IMR-90 (cell line): Measurements from ENCODE around the gene SSR2.

Source experiments
- BHLHE40 ChIP-seq: fragments of 150-350 bp; IDR thresholded peaks from 2 replicates; pipeline ENCODE4 v1.6.1; 2016; ENCODE audit warnings: mild to moderate bottlenecking, low read depth, low read length
- CHD1 ChIP-seq: IDR thresholded peaks from 2 replicates; pipeline ENCODE4 v1.6.1; 2012; ENCODE audit warnings: low read depth, low read length, improper control_type of control experiment
- CTCF ChIP-seq: conservative IDR thresholded peaks from 2 replicates; pipeline ENCODE4 v1.5.1; 2012; ENCODE audit warnings: mild to moderate bottlenecking, low read depth, low read length, improper control_type of control experiment
- MAFK ChIP-seq: IDR thresholded peaks from 2 replicates; pipeline ENCODE4 v1.6.1; 2012; ENCODE audit warnings: low read depth, low read length, improper control_type of control experiment
- MXI1 ChIP-seq: IDR thresholded peaks from 2 replicates; pipeline ENCODE4 v1.6.1; 2012; ENCODE audit warnings: low read depth, mild to moderate bottlenecking, low read length, moderate library complexity, borderline replicate concordance
- NFE2L2 ChIP-seq: fragments of 150-350 bp; IDR thresholded peaks from 2 replicates; pipeline ENCODE4 v1.6.1; 2016; ENCODE audit warnings: low read depth, mild to moderate bottlenecking, low read length
- POLR2A ChIP-seq: IDR thresholded peaks from 2 replicates; pipeline ENCODE4 v1.6.1; 2012; ENCODE audit warnings: mild to moderate bottlenecking, low read depth, low read length
- RAD21 ChIP-seq: IDR thresholded peaks from 2 replicates; pipeline ENCODE4 v1.6.1; 2012; ENCODE audit warnings: low read length, improper control_type of control experiment
- RCOR1 ChIP-seq: IDR thresholded peaks from 2 replicates; pipeline ENCODE4 v1.6.1; 2012; ENCODE audit warnings: mild to moderate bottlenecking, low read length, improper control_type of control experiment; ENCODE audit not compliant: insufficient replicate concordance
- SMC3 ChIP-seq: fragments of 150-350 bp; IDR thresholded peaks from 2 replicates; pipeline ENCODE4 v1.6.1; 2016; ENCODE audit warnings: low read depth, mild to moderate bottlenecking, antibody characterized with exemption, low read length, moderate library complexity

GRCh38 chr1:155983191-155984024 lies 37.3 kb downstream of the SSR2 start:
- TF ChIP-seq CTCF (0 out of 2 replicates have a peak, but pooled peaks have one; percentile 11), RAD21 (no peak; the same call in 1 of the 2 replicates), MAFK (no peak), SMC3 (no peak), POLR2A (peak; percentile 78), RCOR1 (no peak), NFE2L2 (no peak), BHLHE40 (no peak), CHD1 (no peak), MXI1 (no peak)
